Sigmoid colon (tissue), 7 donors: ENCODE results near the gene IL17RD. TPM values are rescaled to one million over a fixed set of nuclear protein-coding genes. Genes with fewer than 3 reads are reported as not detected.
A peak's percentile ranks its signal among the peaks of the same experiment; 100 is the strongest.

Experiments
- DNase-seq: peaks from one replicate; pipeline ENCODE4 v3.0.0-alpha.2; 2019
- H3K27ac ChIP-seq, 4 donors: fragments of 200-600 bp; sonication (generic); one replicate each; pipeline ENCODE4 v1.5.1; 2016 to 2019; ENCODE audit warnings: mild to moderate bottlenecking in 1 of 4
- H3K27me3 ChIP-seq, 3 donors: fragments of 200-600 bp; sonication (generic); one replicate each; pipeline ENCODE4 v1.5.1; 2019; ENCODE audit warnings: mild to moderate bottlenecking in 1 of 3
- H3K36me3 ChIP-seq, 4 donors: fragments of 200-600 bp; sonication (generic); one replicate each; pipeline ENCODE4 v1.5.1; 2016 to 2019
- H3K4me1 ChIP-seq, 4 donors: fragments of 200-600 bp; sonication (generic); one replicate each; pipeline ENCODE4 v1.5.1; 2017 to 2019
- H3K4me3 ChIP-seq, 4 donors: fragments of 200-600 bp; sonication (generic); one replicate each; pipeline ENCODE4 v1.5.1; 2017 to 2019; ENCODE audit warnings: mild to moderate bottlenecking in 2 of 4, moderate library complexity in 1 of 4
- H3K9me3 ChIP-seq, 4 donors: fragments of 200-600 bp in 3 of 4; sonication (generic) in 3 of 4; one replicate each; pipeline versions ENCODE4 v1.5.1 to v1.6.1; 2013 to 2019
- CTCF ChIP-seq, 4 experiments: fragments of 450-650 bp in 3 of 4; fragments of 200-600 bp in 1 of 4; IDR thresholded peaks; one replicate each; pipeline ENCODE4 v1.5.1; 2016 to 2019; ENCODE audit warnings: antibody characterized with exemption in 4 of 4, mild to moderate bottlenecking in 3 of 4, moderate library complexity in 2 of 4
- EP300 ChIP-seq, 4 donors: sonication (generic); formaldehyde crosslinking; IDR thresholded peaks; one replicate each; pipeline ENCODE4 v1.6.1; 2017; ENCODE audit warnings: antibody characterized with exemption in 4 of 4
- POLR2A ChIP-seq, 2 donors: fragments of 450-650 bp; IDR thresholded peaks; one replicate each; pipeline ENCODE4 v1.6.1; 2016; ENCODE audit warnings: antibody characterized with exemption in 2 of 2, mild to moderate bottlenecking in 2 of 2, moderate library complexity in 2 of 2
- POLR2AphosphoS5 ChIP-seq, 4 donors: sonication (generic); formaldehyde crosslinking; IDR thresholded peaks; one replicate each; pipeline ENCODE4 v1.6.1; 2017; ENCODE audit warnings: antibody characterized with exemption in 4 of 4
- WGBS, 2 donors: extraction: QIAGEN DNeasy Blood & Tissue Kit; methylation state at CpG; one replicate each; pipeline ENCODE4 v1.1.7; 2013; 5-methylcytosine and 5-hydroxymethylcytosine counted together
- intact Hi-C: fragments of 100-400 bp; cut with DNase I; formaldehyde crosslinking; loops from one replicate; pipeline ENCODE4 v1.15.1; 2023
- polyA plus RNA-seq, 3 donors: library from polyadenylated mRNA; stranded (reverse); fragments of 200-250 nt; gene quantifications; one replicate each; pipeline ENCODE4 v1.2.3, GENCODE V29; 2013
- total RNA-seq, 4 donors: library from RNA; depleted of rRNA; stranded (reverse); fragments of >200 nt; gene quantifications; one replicate each; pipeline ENCODE4 v1.1.0, GENCODE V29; 2016
- donor health status: healthy with polysubstance abuse.
- donor health status: Bipolar disorder and iron deficiency.
- donor health status: healthy.

The IL17RD gene
- total and polyA plus RNA-seq, 7 donors, result under 0.01 to 46.8 (median 16.8) TPM

- peak overlapping the region in 3 of 4 donors; percentile 1 to 24 (median 11) for H3K4me3 ChIP-seq
- intact Hi-C loops, result no loop called here
These were observed 37.1 kb downstream of the IL17RD start for GRCh38 chr3:57127891-57128518.

GRCh38 chr3:57126244-57126643 is 38.9 kb downstream of the IL17RD start:
- H3K27ac ChIP-seq, result peak overlapping the region in 3 of 4 donors; percentile 52 to 71 (median 58)

More at GRCh38 chr3:57127891-57128518, 37.1 kb downstream of the IL17RD start:
- Histone ChIP-seq H3K27ac (peak overlapping the region; percentile 53 to 87 (median 82)), H3K36me3 (no peaks in the 10 kb centered on the region), H3K27me3 (no peaks in the 10 kb centered on the region), H3K4me1 (peaks cover 0 to 70% (median 41%) of the 10 kb centered on the region in 4 donors), H3K9me3 (no peaks in the 10 kb centered on the region)
- TF ChIP-seq CTCF (IDR thresholded peaks at IDR 0.05), result no peak
- peak in 3 of 4 donors; percentile 6 to 57 (median 55) for TF ChIP-seq POLR2AphosphoS5 (IDR thresholded peaks at IDR 0.05)
- WGBS, 2 donors, result 70 to 86% methylated on average over 11 of the region's 11 CpGs
- DNase-seq, result no peak

GRCh38 chr3:57120451-57121174 is 44.5 kb downstream of the IL17RD start:
- 81% methylated on average over 10 of the region's 10 CpGs for WGBS, 2 donors
- no peak for TF ChIP-seq POLR2AphosphoS5 (IDR thresholded peaks at IDR 0.05)
- TF ChIP-seq CTCF (IDR thresholded peaks at IDR 0.05), result no peak
- no peak for TF ChIP-seq EP300 (IDR thresholded peaks at IDR 0.05)
- no peak for TF ChIP-seq POLR2A (IDR thresholded peaks at IDR 0.05)
- Histone ChIP-seq H3K4me3 (peak overlapping the region in 1 of 4 donors; percentile 0), H3K27ac (peak overlapping the region in 3 of 4 donors; percentile 73 to 85 (median 80)), H3K9me3 (no peaks in the 10 kb centered on the region), H3K27me3 (no peaks in the 10 kb centered on the region), H3K36me3 (no peaks in the 10 kb centered on the region), H3K4me1 (peaks cover 0 to 81% (median 32%) of the 10 kb centered on the region in 4 donors)
- intact Hi-C loops, result no loop called here
- no peak for DNase-seq

More at GRCh38 chr3:57126244-57126643, 38.9 kb downstream of the IL17RD start:
- TF ChIP-seq EP300 (IDR thresholded peaks at IDR 0.05) (no peak), CTCF (IDR thresholded peaks at IDR 0.05) (peak in 1 of 4 experiments; percentile 10)
- WGBS, 2 donors, result 93 to 98% methylated on average over 4 of the region's 4 CpGs
- DNase-seq, result no peak
- Histone ChIP-seq H3K9me3 (no peaks in the 10 kb centered on the region), H3K4me3 (no peak overlapping the region), H3K27me3 (no peaks in the 10 kb centered on the region), H3K36me3 (no peaks in the 10 kb centered on the region), H3K4me1 (peaks cover 0 to 81% (median 46%) of the 10 kb centered on the region in 4 donors)
- intact Hi-C loops, result no loop called here

- Histone ChIP-seq H3K36me3 (no peaks in the 10 kb centered on the region), H3K9me3 (no peaks in the 10 kb centered on the region), H3K27me3 (no peaks in the 10 kb centered on the region), H3K27ac (peak overlapping the region in 3 of 4 donors; percentile 73 to 85 (median 80)), H3K4me3 (peak overlapping the region in 1 of 4 donors; percentile 0), H3K4me1 (peaks cover 0 to 77% (median 30%) of the 10 kb centered on the region in 4 donors)
- no peak for TF ChIP-seq CTCF (IDR thresholded peaks at IDR 0.05)
- no peak for TF ChIP-seq POLR2A (IDR thresholded peaks at IDR 0.05)
- peak in 1 of 4 donors; percentile 53 for TF ChIP-seq EP300 (IDR thresholded peaks at IDR 0.05)
- TF ChIP-seq POLR2AphosphoS5 (IDR thresholded peaks at IDR 0.05), result peak; percentile 68 to 92 (median 84)
- 85% methylated on average over 3 of the region's 3 CpGs for WGBS, 2 donors
- peak; percentile 79 for DNase-seq
- intact Hi-C loops, result no loop called here
These were observed 45.1 kb downstream of the IL17RD start for GRCh38 chr3:57120040-57120439.
